Heart right ventricle (tissue), 16 donors: Measurements from ENCODE around the gene WDR87. TPM values are rescaled to one million over a fixed set of nuclear protein-coding genes. Genes with fewer than 3 reads are reported as not detected.

Experiments
- ATAC-seq, 8 donors: fragments of 200-7000 bp; cut with Tn5 transposase; one replicate each; pipeline ENCODE4 v1.9.1; 2020; ENCODE audit warnings: mild to moderate bottlenecking in 8 of 8, moderate library complexity in 8 of 8, moderate number of reproducible peaks in 1 of 8
- DNase-seq, 2 donors: peaks; one replicate each; pipeline ENCODE4 v3.0.0-alpha.2; 2020
- H3K27ac ChIP-seq, 10 donors: fragments of 200-600 bp; sonication (generic) in 2 of 10; one replicate each; pipeline versions ENCODE4 v1.5.0 to v1.8.0; 2020 to 2022; ENCODE audit warnings: mild to moderate bottlenecking in 3 of 10
- H3K27me3 ChIP-seq, 7 donors: fragments of 200-600 bp; one replicate each; pipeline ENCODE4 v1.8.0; 2021 to 2022; ENCODE audit warnings: mild to moderate bottlenecking in 2 of 7
- H3K36me3 ChIP-seq, 9 donors: fragments of 200-600 bp; sonication (generic) in 1 of 9; one replicate each; pipeline versions ENCODE4 v1.5.0 to v1.8.0; 2020 to 2022; ENCODE audit warnings: mild to moderate bottlenecking in 2 of 9
- H3K4me1 ChIP-seq, 9 donors: fragments of 200-600 bp; sonication (generic) in 1 of 9; one replicate each; pipeline versions ENCODE4 v1.5.0 to v1.8.0; 2020 to 2022; ENCODE audit warnings: mild to moderate bottlenecking in 4 of 9
- H3K4me3 ChIP-seq, 10 donors: fragments of 200-600 bp; sonication (generic) in 2 of 10; one replicate each; pipeline versions ENCODE4 v1.5.0 to v1.8.0; 2020 to 2022; ENCODE audit warnings: mild to moderate bottlenecking in 7 of 10, moderate library complexity in 2 of 10
- H3K9me3 ChIP-seq, 11 donors: fragments of 200-600 bp in 10 of 11; sonication (generic) in 2 of 11; one replicate each; pipeline versions ENCODE4 v1.5.0 to v1.8.0; 2013 to 2022; ENCODE audit warnings: mild to moderate bottlenecking in 2 of 11, control low read depth in 1 of 11, moderate library complexity in 1 of 11
- WGBS, 2 donors: extraction: QIAGEN DNeasy Blood & Tissue Kit; methylation state at CpG; one replicate each; pipeline ENCODE4 v1.1.7; 2013; ENCODE audit warnings: inconsistent platforms in 1 of 2; 5-methylcytosine and 5-hydroxymethylcytosine counted together
- intact Hi-C, 10 donors: fragments of 100-400 bp; cut with DNase I; formaldehyde crosslinking; loops; one replicate each; pipeline versions ENCODE4 v1.11.1 to v1.14.2; 2022
- polyA plus RNA-seq, 2 donors: library from polyadenylated mRNA; stranded (reverse); fragments of 200-250 nt; gene quantifications; one replicate each; pipeline ENCODE4 v1.2.3, GENCODE V29; 2013
- total RNA-seq, 10 donors: library from RNA; stranded (reverse); fragmentation: NEBNext Ultra II Directional in 3 of 10; extraction: Animal tissue kit (Norgen Biotek cat#: 25700) in 3 of 10; gene quantifications; one replicate each; pipeline versions ENCODE4 v1.2.1 to v1.2.4, GENCODE V29; 2021 to 2023
- TF ChIP-seq, protein P1 (sequence below), 9 donors: fragments of 200-600 bp; sonication (generic) in 2 of 9; IDR thresholded peaks; one replicate each; pipeline versions ENCODE4 v1.5.0 to v1.8.0; 2021 to 2022; ENCODE audit warnings: antibody characterized with exemption in 9 of 9, mild to moderate bottlenecking in 5 of 9, moderate library complexity in 1 of 9
- donor health status: Arrhythmogenic right ventricular cardiomyopathy.
- donor health status: ischemic (EF 13 %, LVEDD 7.1; RV severe dilation, severe dysfunction).
- donor health status: healthy with polysubstance abuse.
- donor health status: DM: no; HTN: yes; CAD: no.
- donor health status: DM: no; HTN: no; CAD: no.
- donor health status: ischemic (EF 25% LVEDD 6.9; RV normal size, moderate dysfunction).
- donor health status: ischemic (EF 25% LVEDD 5.7; RV mildly dilated, moderate dysfunction).
- donor health status: healthy.
- donor health status: DM: yes; HTN: yes; CAD: no.
- donor health status: Ischemic cardiomyopathy.
- donor health status: ischemic (EF 35%, LVEDD 5.7; RV mildly dilated, moderate dysfunction).
- donor health status: nonischemic (EF 11% LVEDD 7.7; RV severe dilation, severe dysfunction).
- donor health status: DM: yes; HTN: yes; CAD: no.
- donor health status: PGD.
- donor health status: ischemic (EF 29% LVEDD 5.4; RV normal size, mild dysfunction).
- donor health status: nonischemic (EF 23%, LVEDD 6.1; RV moderate dilation, normal function).

The WDR87 gene
- total and polyA plus RNA-seq, 12 donors = 0.04 TPM; not detected in 11

DNA sequence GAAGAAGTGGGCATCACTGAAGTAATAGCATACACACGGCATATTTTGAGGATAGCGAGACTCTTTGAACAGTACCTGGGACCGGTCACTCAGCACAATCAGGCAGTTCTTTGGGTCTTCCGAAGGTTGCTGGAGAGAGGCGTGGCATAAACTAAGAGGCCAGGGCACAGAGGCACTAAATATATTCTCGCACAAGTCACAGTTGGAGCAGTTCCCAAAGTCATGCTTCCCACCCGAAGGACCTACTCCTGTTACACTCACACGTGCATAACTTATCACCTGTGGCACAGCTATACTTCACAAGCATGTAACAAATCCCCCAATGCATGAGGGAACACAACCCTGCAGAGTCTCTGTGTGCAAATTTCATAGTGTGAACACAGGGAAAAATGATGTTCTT is 10.2 kb downstream of the WDR87 start:
- whole genome bisulfite sequencing, 2 donors = 57 to 64% methylated on average over 8 of the region's 8 CpGs
- H3K9me3 ChIP-seq = no peaks in the 10 kb centered on the region
- no peak overlapping the region for H3K27ac ChIP-seq
- peaks cover 0 to 22% (median 9%) of the 10 kb centered on the region in 7 donors for H3K27me3 ChIP-seq
- TF ChIP-seq, protein P1, sequence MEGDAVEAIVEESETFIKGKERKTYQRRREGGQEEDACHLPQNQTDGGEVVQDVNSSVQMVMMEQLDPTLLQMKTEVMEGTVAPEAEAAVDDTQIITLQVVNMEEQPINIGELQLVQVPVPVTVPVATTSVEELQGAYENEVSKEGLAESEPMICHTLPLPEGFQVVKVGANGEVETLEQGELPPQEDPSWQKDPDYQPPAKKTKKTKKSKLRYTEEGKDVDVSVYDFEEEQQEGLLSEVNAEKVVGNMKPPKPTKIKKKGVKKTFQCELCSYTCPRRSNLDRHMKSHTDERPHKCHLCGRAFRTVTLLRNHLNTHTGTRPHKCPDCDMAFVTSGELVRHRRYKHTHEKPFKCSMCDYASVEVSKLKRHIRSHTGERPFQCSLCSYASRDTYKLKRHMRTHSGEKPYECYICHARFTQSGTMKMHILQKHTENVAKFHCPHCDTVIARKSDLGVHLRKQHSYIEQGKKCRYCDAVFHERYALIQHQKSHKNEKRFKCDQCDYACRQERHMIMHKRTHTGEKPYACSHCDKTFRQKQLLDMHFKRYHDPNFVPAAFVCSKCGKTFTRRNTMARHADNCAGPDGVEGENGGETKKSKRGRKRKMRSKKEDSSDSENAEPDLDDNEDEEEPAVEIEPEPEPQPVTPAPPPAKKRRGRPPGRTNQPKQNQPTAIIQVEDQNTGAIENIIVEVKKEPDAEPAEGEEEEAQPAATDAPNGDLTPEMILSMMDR (IDR thresholded peaks at IDR 0.05) = no peak
- ATAC-seq (peak in 5 of 8 donors; percentile 22 to 58 (median 51)), DNase-seq (no peak)
- no peaks in the 10 kb centered on the region for H3K4me1 ChIP-seq
- intact Hi-C loops = loop anchor here in 2 of 10 donors (5.0 to 10.0 kb wide), 3 partner anchors 201 to 339 kb away; no protein-coding TSS in a partner anchor
- H3K4me3 ChIP-seq = no peak overlapping the region
- H3K36me3 ChIP-seq = no peaks in the 10 kb centered on the region

DNA sequence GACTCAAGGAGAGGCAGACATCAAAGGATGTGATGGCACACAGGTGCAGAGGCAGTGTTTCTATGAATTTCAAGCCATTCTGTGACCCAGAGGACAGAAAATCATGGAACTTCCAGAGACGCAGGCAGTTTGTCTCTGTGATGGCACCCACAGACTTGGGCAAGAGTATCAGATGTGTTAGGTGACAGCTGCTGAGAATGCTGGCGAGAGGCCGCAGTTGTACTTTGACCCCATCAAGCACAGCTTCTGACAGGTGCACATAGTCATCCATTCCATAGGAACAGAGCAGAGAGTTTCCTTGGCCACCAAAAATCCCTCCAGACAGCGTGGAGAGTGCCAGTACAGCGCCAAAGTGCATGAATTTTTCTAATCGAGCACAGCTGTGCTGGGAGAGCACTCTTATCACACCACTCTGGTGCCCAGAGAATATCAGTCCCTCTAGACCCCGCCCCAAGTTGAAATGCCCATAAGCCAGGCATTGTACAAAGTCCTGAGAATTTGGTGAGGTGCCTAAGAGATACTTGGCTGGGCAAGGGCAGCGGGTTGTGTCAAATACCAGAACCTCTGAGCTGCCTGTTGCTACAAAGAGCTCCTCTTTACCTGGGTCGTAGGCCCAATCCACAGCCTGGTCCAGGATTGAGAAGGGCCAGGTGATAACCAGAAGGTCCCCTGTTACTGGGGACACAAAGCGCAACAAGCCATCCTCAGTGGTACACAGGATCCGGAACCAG is 12.4 kb downstream of the WDR87 start:
- 84 to 89% methylated on average over 11 of the region's 11 CpGs for WGBS, 2 donors
- ATAC-seq (no peak), DNase-seq (no peak)
- peaks cover 0 to 43% (median 16%) of the 10 kb centered on the region in 7 donors for H3K27me3 ChIP-seq
- no peaks in the 10 kb centered on the region for H3K36me3 ChIP-seq
- intact Hi-C loops = loop anchor here in 1 of 10 donors (10.0 kb wide), 1 partner anchor 341 kb away; no protein-coding TSS in a partner anchor
- H3K9me3 ChIP-seq = no peaks in the 10 kb centered on the region
- no peak overlapping the region for H3K4me3 ChIP-seq
- TF ChIP-seq, protein P1 (IDR thresholded peaks at IDR 0.05) = no peak
- H3K4me1 ChIP-seq = no peaks in the 10 kb centered on the region
- H3K27ac ChIP-seq = no peak overlapping the region

DNA sequence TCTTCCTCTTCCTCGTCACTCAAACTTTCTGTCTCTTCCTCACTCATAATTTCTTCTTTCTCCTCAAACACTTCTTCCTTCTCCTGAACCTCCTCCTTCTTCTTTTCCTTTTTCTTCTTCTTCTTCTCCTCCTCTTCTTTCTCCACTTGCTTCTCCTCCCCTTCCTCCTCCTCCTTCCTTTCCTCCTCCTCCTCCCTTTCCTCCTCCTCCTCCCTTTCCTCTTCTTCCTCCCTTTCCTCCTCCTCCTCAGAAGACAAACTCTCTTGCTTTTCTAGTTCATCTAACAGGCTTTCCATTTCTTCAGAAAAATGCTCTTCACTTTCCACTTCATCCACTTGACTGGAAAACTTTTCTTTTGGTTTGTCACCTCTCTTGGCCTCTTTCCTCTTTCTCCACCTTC is 19.8 kb downstream of the WDR87 start:
- no peak for DNase-seq
- no peak overlapping the region for H3K27ac ChIP-seq
- TF ChIP-seq, protein P1 (IDR thresholded peaks at IDR 0.05) = no peak
- no peaks in the 10 kb centered on the region for H3K4me1 ChIP-seq
- H3K4me3 ChIP-seq = no peak overlapping the region
- intact Hi-C loops = no loop called here
- no peaks in the 10 kb centered on the region for H3K36me3 ChIP-seq
- H3K27me3 ChIP-seq = peaks cover 0 to 33% (median 20%) of the 10 kb centered on the region in 7 donors
- no peak for ATAC-seq
- peaks cover 0 to 45% (median 14%) of the 10 kb centered on the region in 11 donors for H3K9me3 ChIP-seq
- 72 to 77% methylated on average over 1 of the region's 1 CpG for WGBS, 2 donors

DNA sequence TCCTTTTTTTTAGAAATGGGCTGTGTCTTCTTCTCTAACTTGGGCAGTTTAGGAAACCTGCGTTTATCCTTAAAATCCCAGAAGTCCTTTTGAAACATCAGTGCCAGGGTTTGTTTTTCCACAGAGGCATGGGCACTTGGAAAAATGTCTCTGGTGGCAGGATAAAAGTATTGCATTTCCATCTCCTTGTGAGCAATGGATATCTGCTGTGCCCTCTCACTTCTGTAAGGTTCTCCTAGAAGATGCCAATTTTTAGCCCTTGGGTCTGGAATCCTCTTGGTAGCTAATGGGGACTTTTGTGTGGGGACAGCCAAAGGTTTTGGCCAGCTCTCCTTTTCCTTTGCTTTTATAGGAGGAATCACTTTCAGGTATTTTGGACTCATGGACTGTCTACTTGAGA is 21.0 kb downstream of the WDR87 start:
- peaks cover 0 to 51% (median 19%) of the 10 kb centered on the region in 11 donors for H3K9me3 ChIP-seq
- intact Hi-C loops = no loop called here
- no peak overlapping the region for H3K4me3 ChIP-seq
- no peak overlapping the region for H3K27ac ChIP-seq
- DNase-seq (no peak), ATAC-seq (no peak)
- WGBS, 2 donors = 90% methylated on average over 1 of the region's 1 CpG
- no peaks in the 10 kb centered on the region for H3K36me3 ChIP-seq
- H3K4me1 ChIP-seq = no peaks in the 10 kb centered on the region
- H3K27me3 ChIP-seq = peaks cover 0 to 24% (median 14%) of the 10 kb centered on the region in 7 donors
- TF ChIP-seq, protein P1 (IDR thresholded peaks at IDR 0.05) = no peak
